H1 (cell line): ENCODE data around the gene RAP2B. TPM values are rescaled to one million over a fixed set of nuclear protein-coding genes. Genes with fewer than 3 reads are reported as not detected.

Source experiments
- ASH2L ChIP-seq: fragments of 200-600, 300-600 bp; sonication (generic); IDR thresholded peaks from one replicate; pipeline ENCODE4 v1.7.1; 2017; ENCODE audit warnings: low read length
- BCL11A ChIP-seq, 2 experiments: IDR thresholded peaks; one replicate each; pipeline ENCODE4 v1.6.1; 2011; ENCODE audit warnings: low read depth in 2 of 2, low read length in 2 of 2, mild to moderate bottlenecking in 2 of 2
- CREB1 ChIP-seq: IDR thresholded peaks from 2 replicates; pipeline ENCODE4 v1.6.1; 2012; ENCODE audit warnings: inconsistent platforms
- JUND ChIP-seq: IDR thresholded peaks from 2 replicates; pipeline ENCODE4 v1.6.1; 2011; ENCODE audit warnings: mild to moderate bottlenecking, improper control_type of control experiment, low read length
- KDM4A ChIP-seq: IDR thresholded peaks from one replicate; pipeline ENCODE4 v1.7.1; 2012; ENCODE audit warnings: low read depth, mild to moderate bottlenecking, moderate library complexity, low read length, inconsistent platforms; ENCODE audit not compliant: severe bottlenecking
- RAD21 ChIP-seq, 2 experiments: IDR thresholded peaks in 1 of 2; conservative IDR thresholded peaks in 1 of 2; 2 replicates each; pipeline ENCODE4 v1.6.1; 2011; ENCODE audit warnings: low read depth in 2 of 2, low read length in 2 of 2, improper control_type of control experiment in 1 of 2, inconsistent platforms in 1 of 2, mild to moderate bottlenecking in 1 of 2, moderate library complexity in 1 of 2
- RNF2 ChIP-seq: fragments of 200-900, 300-1000 bp; sonication (generic); IDR thresholded peaks from 2 replicates; pipeline ENCODE4 v1.7.1; 2016; ENCODE audit warnings: borderline replicate concordance, low read depth, mild to moderate bottlenecking, antibody characterized with exemption, low read length; ENCODE audit not compliant: poor library complexity, severe bottlenecking; ENCODE audit errors: missing control alignments
- TAF7 ChIP-seq: optimal IDR thresholded peaks from 2 replicates; pipeline ENCODE3; 2011; ENCODE audit warnings: low read depth, mild to moderate bottlenecking, inconsistent platforms, low read length, moderate library complexity, borderline replicate concordance
- polyA plus RNA-seq, 7 experiments: library from polyadenylated mRNA; depleted of rRNA in 3 of 7; stranded (reverse) in 5 of 7; unstranded in 2 of 7; fragments of >200 nt in 5 of 7; fragments of 200-250 nt in 2 of 7; gene quantifications; 1 replicate in 5 of 7; 2 replicates in 1 of 7; 4 replicates in 1 of 7; pipeline versions ENCODE4 v1.2.1 to v1.2.3, GENCODE V29; 2011 to 2013; ENCODE audit warnings: missing spikeins in 2 of 7, mixed read lengths in 2 of 7
- total RNA-seq: library from RNA; stranded (reverse); fragmentation: NEBNext Ultra II Directional; extraction: Animal tissue kit (Norgen Biotek cat#: 25700); gene quantifications from 2 replicates; pipeline ENCODE4 v1.2.1, GENCODE V29; 2021
- TF ChIP-seq, protein P1 (sequence below): fragments of 300-600 bp; sonication (generic); IDR thresholded peaks from 2 replicates; pipeline ENCODE4 v1.7.1; 2012; ENCODE audit warnings: low read length, moderate library complexity, mild to moderate bottlenecking, inconsistent platforms; ENCODE audit not compliant: insufficient replicate concordance

The RAP2B gene
- total and polyA plus RNA-seq, 2 of the 8 experiments (the other 6 are each of a cell fraction or from before 2014, with no cell fraction given) = 7.5 to 20.3 TPM

DNA sequence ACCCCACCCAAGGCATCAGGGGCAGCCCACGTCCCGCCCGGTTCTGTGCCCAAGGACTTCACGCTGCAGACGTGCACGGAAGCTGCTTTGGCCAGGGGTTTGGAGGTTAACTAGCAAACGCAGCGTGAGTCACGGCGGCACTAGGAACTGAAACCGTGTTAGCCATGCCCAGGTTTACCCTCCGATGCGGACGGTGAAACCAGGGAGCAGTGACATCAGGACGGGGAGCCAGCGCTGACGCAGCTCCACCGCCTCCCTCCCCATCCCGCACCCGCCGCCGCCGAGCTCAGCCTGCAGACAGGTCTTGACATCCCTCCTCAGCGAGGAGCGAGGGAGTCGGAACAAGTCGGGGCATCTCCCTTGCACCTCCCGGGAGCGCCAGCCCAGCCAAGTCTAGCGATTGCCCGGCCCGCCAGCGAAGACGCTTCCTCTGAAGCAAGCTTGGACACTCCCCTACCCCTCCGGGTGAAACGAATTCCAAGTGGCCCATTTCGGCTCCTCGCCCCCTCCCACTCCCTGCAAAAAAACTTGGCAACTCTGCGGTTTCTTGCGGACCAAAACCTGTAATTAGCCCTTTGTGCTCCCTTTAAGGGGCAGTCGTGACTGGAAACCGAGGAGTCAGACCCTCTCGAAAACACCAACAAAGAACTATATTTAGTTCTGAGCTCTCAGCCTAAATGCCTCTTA is 1.4 kb upstream of the RAP2B start (continued):
- TF ChIP-seq KDM4A = peak; percentile 67
- no peak for TF ChIP-seq JUND
- peak; percentile 66; the same call in 1 of the 2 replicates for TF ChIP-seq CREB1
- TF ChIP-seq RNF2 = no peak
- peak; percentile 91 for TF ChIP-seq ASH2L
- TF ChIP-seq RAD21 (IDR thresholded peaks at IDR 0.05 in 1 of 2, conservative IDR thresholded peaks at IDR 0.05 in 1 of 2; ENCODE audit: low read depth in 2 of 2, low read length in 2 of 2) = no peak; a peak in 1 of 4 replicates
- no peak for TF ChIP-seq BCL11A (IDR thresholded peaks at IDR 0.05; ENCODE audit: low read depth in 2 of 2, low read length in 2 of 2)
- TF ChIP-seq, protein P1, sequence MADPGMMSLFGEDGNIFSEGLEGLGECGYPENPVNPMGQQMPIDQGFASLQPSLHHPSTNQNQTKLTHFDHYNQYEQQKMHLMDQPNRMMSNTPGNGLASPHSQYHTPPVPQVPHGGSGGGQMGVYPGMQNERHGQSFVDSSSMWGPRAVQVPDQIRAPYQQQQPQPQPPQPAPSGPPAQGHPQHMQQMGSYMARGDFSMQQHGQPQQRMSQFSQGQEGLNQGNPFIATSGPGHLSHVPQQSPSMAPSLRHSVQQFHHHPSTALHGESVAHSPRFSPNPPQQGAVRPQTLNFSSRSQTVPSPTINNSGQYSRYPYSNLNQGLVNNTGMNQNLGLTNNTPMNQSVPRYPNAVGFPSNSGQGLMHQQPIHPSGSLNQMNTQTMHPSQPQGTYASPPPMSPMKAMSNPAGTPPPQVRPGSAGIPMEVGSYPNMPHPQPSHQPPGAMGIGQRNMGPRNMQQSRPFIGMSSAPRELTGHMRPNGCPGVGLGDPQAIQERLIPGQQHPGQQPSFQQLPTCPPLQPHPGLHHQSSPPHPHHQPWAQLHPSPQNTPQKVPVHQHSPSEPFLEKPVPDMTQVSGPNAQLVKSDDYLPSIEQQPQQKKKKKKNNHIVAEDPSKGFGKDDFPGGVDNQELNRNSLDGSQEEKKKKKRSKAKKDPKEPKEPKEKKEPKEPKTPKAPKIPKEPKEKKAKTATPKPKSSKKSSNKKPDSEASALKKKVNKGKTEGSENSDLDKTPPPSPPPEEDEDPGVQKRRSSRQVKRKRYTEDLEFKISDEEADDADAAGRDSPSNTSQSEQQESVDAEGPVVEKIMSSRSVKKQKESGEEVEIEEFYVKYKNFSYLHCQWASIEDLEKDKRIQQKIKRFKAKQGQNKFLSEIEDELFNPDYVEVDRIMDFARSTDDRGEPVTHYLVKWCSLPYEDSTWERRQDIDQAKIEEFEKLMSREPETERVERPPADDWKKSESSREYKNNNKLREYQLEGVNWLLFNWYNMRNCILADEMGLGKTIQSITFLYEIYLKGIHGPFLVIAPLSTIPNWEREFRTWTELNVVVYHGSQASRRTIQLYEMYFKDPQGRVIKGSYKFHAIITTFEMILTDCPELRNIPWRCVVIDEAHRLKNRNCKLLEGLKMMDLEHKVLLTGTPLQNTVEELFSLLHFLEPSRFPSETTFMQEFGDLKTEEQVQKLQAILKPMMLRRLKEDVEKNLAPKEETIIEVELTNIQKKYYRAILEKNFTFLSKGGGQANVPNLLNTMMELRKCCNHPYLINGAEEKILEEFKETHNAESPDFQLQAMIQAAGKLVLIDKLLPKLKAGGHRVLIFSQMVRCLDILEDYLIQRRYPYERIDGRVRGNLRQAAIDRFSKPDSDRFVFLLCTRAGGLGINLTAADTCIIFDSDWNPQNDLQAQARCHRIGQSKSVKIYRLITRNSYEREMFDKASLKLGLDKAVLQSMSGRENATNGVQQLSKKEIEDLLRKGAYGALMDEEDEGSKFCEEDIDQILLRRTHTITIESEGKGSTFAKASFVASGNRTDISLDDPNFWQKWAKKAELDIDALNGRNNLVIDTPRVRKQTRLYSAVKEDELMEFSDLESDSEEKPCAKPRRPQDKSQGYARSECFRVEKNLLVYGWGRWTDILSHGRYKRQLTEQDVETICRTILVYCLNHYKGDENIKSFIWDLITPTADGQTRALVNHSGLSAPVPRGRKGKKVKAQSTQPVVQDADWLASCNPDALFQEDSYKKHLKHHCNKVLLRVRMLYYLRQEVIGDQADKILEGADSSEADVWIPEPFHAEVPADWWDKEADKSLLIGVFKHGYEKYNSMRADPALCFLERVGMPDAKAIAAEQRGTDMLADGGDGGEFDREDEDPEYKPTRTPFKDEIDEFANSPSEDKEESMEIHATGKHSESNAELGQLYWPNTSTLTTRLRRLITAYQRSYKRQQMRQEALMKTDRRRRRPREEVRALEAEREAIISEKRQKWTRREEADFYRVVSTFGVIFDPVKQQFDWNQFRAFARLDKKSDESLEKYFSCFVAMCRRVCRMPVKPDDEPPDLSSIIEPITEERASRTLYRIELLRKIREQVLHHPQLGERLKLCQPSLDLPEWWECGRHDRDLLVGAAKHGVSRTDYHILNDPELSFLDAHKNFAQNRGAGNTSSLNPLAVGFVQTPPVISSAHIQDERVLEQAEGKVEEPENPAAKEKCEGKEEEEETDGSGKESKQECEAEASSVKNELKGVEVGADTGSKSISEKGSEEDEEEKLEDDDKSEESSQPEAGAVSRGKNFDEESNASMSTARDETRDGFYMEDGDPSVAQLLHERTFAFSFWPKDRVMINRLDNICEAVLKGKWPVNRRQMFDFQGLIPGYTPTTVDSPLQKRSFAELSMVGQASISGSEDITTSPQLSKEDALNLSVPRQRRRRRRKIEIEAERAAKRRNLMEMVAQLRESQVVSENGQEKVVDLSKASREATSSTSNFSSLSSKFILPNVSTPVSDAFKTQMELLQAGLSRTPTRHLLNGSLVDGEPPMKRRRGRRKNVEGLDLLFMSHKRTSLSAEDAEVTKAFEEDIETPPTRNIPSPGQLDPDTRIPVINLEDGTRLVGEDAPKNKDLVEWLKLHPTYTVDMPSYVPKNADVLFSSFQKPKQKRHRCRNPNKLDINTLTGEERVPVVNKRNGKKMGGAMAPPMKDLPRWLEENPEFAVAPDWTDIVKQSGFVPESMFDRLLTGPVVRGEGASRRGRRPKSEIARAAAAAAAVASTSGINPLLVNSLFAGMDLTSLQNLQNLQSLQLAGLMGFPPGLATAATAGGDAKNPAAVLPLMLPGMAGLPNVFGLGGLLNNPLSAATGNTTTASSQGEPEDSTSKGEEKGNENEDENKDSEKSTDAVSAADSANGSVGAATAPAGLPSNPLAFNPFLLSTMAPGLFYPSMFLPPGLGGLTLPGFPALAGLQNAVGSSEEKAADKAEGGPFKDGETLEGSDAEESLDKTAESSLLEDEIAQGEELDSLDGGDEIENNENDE = no peak
- TF ChIP-seq TAF7 = no peak
